Gastroesophageal sphincter (tissue), 4 donors: Measurements from ENCODE around the gene SLC39A11. TPM values are rescaled to one million over a fixed set of nuclear protein-coding genes. Genes with fewer than 3 reads are reported as not detected.
"Not testable (repeated sequence)": the region's sequence is repeated elsewhere in the genome, so short reads cannot be mapped to it uniquely, and the experiment has no call there.

Experiments used
- ATAC-seq: fragments of 150-250 bp; one replicate; pipeline ENCODE4 v1.9.1; 2016; ENCODE audit warnings: mild to moderate bottlenecking, moderate library complexity
- H3K27ac ChIP-seq, 4 donors: fragments of 200-600 bp; sonication (generic) in 3 of 4; 1 replicate in 3 of 4; 2 replicates in 1 of 4; pipeline ENCODE4 v1.5.1; 2016 to 2019
- H3K27me3 ChIP-seq: fragments of 200-600 bp; sonication (generic); one replicate; pipeline ENCODE4 v1.5.1; 2019
- H3K36me3 ChIP-seq, 2 donors: fragments of 200-600 bp; sonication (generic); one replicate each; pipeline ENCODE4 v1.5.1; 2019; ENCODE audit warnings: control low read depth in 1 of 2
- H3K4me1 ChIP-seq, 3 donors: fragments of 200-600 bp; sonication (generic); 1 replicate in 2 of 3; 2 replicates in 1 of 3; pipeline ENCODE4 v1.5.1; 2016 to 2019; ENCODE audit warnings: control low read depth in 2 of 3
- H3K4me3 ChIP-seq, 2 donors: fragments of 200-600 bp; sonication (generic); one replicate each; pipeline ENCODE4 v1.5.1; 2019; ENCODE audit warnings: mild to moderate bottlenecking in 1 of 2, moderate library complexity in 1 of 2
- H3K9me3 ChIP-seq, 3 donors: fragments of 200-600 bp; sonication (generic); one replicate each; pipeline ENCODE4 v1.5.1; 2017 to 2019; ENCODE audit warnings: control low read depth in 2 of 3
- CTCF ChIP-seq, 4 experiments: fragments of 200-600 bp in 2 of 4; fragments of 450-650 bp in 2 of 4; sonication (generic) in 1 of 4; IDR thresholded peaks; one replicate each; pipeline ENCODE4 v1.5.1; 2017 to 2019; ENCODE audit warnings: antibody characterized with exemption in 4 of 4, mild to moderate bottlenecking in 2 of 4, moderate library complexity in 2 of 4
- EP300 ChIP-seq: sonication (generic); formaldehyde crosslinking; IDR thresholded peaks from one replicate; pipeline ENCODE4 v1.6.1; 2017; ENCODE audit warnings: antibody characterized with exemption, mild to moderate bottlenecking
- POLR2A ChIP-seq, 2 donors: fragments of 450-650 bp; IDR thresholded peaks; one replicate each; pipeline ENCODE4 v1.6.1; 2017; ENCODE audit warnings: antibody characterized with exemption in 2 of 2, mild to moderate bottlenecking in 2 of 2, moderate library complexity in 1 of 2
- POLR2AphosphoS5 ChIP-seq: sonication (generic); formaldehyde crosslinking; IDR thresholded peaks from one replicate; pipeline ENCODE4 v1.6.1; 2017; ENCODE audit warnings: antibody characterized with exemption
- WGBS, 2 donors: methylation state at CpG; one replicate each; pipeline ENCODE4 v1.1.5; 2018; ENCODE audit warnings: low coverage in 1 of 2; 5-methylcytosine and 5-hydroxymethylcytosine counted together
- total RNA-seq, 4 donors: library from RNA; depleted of rRNA; stranded (reverse); fragments of >200 nt; gene quantifications; one replicate each; pipeline ENCODE4 v1.1.0, GENCODE V29; 2016

The SLC39A11 gene
- total RNA-seq, 4 donors from 2014 or later, result 11.6 to 16.8 (median 14.5) TPM

- H3K27me3 ChIP-seq, result no peaks in the 10 kb centered on the region
- peaks cover 0 to 4% of the 10 kb centered on the region in 2 donors for H3K36me3 ChIP-seq
- 77 to 93% methylated on average over 5 of the region's 6 CpGs for WGBS, 2 donors
- H3K9me3 ChIP-seq, result no peaks in the 10 kb centered on the region
- TF ChIP-seq CTCF (IDR thresholded peaks at IDR 0.05) (no peak), EP300 (no peak), POLR2AphosphoS5 (no peak), POLR2A (IDR thresholded peaks at IDR 0.05) (no peak)
- H3K4me3 ChIP-seq, result no peak overlapping the region
- no peak overlapping the region for H3K27ac ChIP-seq
- no peak for ATAC-seq
- no peaks in the 10 kb centered on the region for H3K4me1 ChIP-seq
Observed at GRCh38 chr17:72782985-72783701, 309.3 kb downstream of the SLC39A11 start.

GRCh38 chr17:72782437-72782836, 310.1 kb downstream of the SLC39A11 start:
- H3K4me1 ChIP-seq, H3K4me3 ChIP-seq, H3K27me3 ChIP-seq, H3K36me3 ChIP-seq, ATAC-seq, H3K27ac ChIP-seq, H3K9me3 ChIP-seq: not testable (repeated sequence)
- WGBS, 2 donors, result 90 to 100% methylated on average over 1 to 2 of the region's 5 CpGs

DNA sequence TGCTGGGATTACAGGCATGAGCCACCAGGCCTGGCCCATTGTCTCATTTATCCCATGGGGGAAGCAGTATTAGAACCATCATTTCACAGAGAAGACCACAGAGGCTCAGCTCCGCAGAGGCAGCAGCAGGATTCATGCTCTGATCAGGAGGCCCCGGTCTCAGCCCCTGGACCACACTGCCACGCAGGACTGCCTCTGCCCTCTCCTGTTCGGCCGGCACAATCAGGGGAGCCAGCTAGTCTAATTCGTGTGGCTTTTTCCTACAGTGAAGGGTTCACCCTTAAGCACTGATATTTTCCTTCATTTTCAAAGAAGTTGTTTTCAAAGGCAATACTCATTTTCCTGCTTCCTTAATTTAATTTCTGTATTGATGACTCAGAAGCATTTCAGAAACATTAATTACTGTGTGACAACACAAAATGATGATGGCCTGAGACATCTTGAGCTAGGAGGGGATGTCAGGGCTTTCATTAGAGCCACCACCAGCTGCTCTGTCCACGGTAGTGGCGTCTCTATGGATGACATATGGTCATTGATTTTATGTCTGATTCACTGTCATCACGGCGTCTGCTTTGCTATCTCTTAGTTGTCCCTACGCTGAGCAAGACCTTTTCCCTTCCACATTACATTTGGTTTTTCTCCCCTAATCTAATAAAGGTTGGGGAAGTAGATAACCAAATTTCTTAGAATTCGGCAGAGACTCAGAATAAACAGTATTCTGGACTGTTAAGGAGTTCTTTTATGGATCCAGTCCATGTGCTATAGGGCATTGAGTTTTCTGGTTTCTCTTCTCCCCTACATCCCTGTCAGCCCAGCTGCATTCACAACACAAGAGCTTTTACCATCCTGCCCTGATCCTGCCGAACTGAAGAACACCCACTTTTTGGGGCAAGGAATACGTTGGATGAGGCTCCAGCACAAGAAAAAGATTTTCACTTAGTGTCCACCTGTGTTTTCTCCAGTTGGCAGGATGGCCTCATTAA, 314.0 kb downstream of the SLC39A11 start:
- Histone ChIP-seq H3K9me3 (no peaks in the 10 kb centered on the region), H3K4me3 (no peak overlapping the region), H3K27ac (no peak overlapping the region), H3K4me1 (no peaks in the 10 kb centered on the region), H3K36me3 (peaks cover 0 to 26% of the 10 kb centered on the region in 2 donors), H3K27me3 (no peaks in the 10 kb centered on the region)
- WGBS, 2 donors, result 85 to 95% methylated on average over 3 to 14 of the region's 14 CpGs
- ATAC-seq, result no peak
- TF ChIP-seq POLR2A (IDR thresholded peaks at IDR 0.05), result no peak
- no peak for TF ChIP-seq POLR2AphosphoS5
- TF ChIP-seq EP300, result no peak
- no peak for TF ChIP-seq CTCF (IDR thresholded peaks at IDR 0.05)

DNA sequence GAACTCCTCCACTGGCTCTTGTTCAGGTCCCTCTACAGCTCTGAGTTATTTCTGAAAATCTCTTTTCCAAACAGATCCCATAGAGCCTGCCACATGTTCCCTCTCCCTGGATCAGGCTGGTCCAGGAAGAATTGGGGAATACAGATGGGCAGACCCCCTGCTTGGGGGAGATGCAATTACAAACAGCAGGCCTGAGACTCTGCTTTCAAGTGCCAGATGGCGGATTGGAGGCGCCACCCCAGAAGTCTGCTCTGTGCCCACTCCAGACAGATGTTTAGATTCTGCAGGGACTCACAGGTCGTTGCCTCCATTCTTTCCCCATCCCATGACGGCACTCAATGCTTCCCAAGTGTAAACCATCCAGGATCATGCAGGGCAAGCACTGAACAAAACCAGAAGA, 316.6 kb downstream of the SLC39A11 start:
- no peak overlapping the region for H3K4me3 ChIP-seq
- peaks cover 0 to 38% of the 10 kb centered on the region in 2 donors for H3K36me3 ChIP-seq
- no peaks in the 10 kb centered on the region for H3K27me3 ChIP-seq
- H3K4me1 ChIP-seq, result no peaks in the 10 kb centered on the region
- TF ChIP-seq CTCF (IDR thresholded peaks at IDR 0.05) (no peak), POLR2AphosphoS5 (no peak), EP300 (no peak), POLR2A (IDR thresholded peaks at IDR 0.05) (no peak)
- WGBS, 2 donors, result 52 to 83% methylated on average over 1 to 4 of the region's 4 CpGs
- ATAC-seq, result no peak
- H3K9me3 ChIP-seq, result peaks cover 0 to 4% (median 0%) of the 10 kb centered on the region in 3 donors
- no peak overlapping the region for H3K27ac ChIP-seq

GRCh38 chr17:72775237-72775636, 317.3 kb downstream of the SLC39A11 start:
- no peaks in the 10 kb centered on the region for H3K27me3 ChIP-seq
- H3K9me3 ChIP-seq, result peaks cover 0 to 11% (median 0%) of the 10 kb centered on the region in 3 donors
- no peak overlapping the region for H3K4me3 ChIP-seq
- no peaks in the 10 kb centered on the region for H3K4me1 ChIP-seq
- ATAC-seq, result no peak
- H3K36me3 ChIP-seq, result peaks cover 0 to 44% of the 10 kb centered on the region in 2 donors
- no peak overlapping the region for H3K27ac ChIP-seq
- TF ChIP-seq EP300 (no peak), POLR2A (IDR thresholded peaks at IDR 0.05) (no peak), CTCF (IDR thresholded peaks at IDR 0.05) (no peak), POLR2AphosphoS5 (no peak)
- 83% methylated on average over 1 of the region's 5 CpGs; no CpG with 5 or more reads in 1 of the 2 donors for WGBS, 2 donors
